ENCODE data around the gene CETP. TPM values are rescaled to one million over a fixed set of nuclear protein-coding genes. Genes with fewer than 3 reads are reported as not detected.

Gene CETP
- total and polyA plus RNA-seq, 2 of the 13 experiments (the other 11 are each of a cell fraction or from before 2014, with no cell fraction given), result 0.31 to 9.8 TPM

GRCh38 chr16:56972403-56973293, 10.9 kb downstream of the CETP start (continued):
- TF ChIP-seq HNF1B (CRISPR knock-in tag; IDR thresholded peaks at IDR 0.05) (no peak), GABPB1 (CRISPR knock-in tag; IDR thresholded peaks at IDR 0.05) (peak; percentile 48; the same call in 1 of the 2 replicates), ZNF607 (CRISPR knock-in tag; IDR thresholded peaks at IDR 0.05; ENCODE audit: borderline replicate concordance) (0 out of 2 replicates have a peak, but pooled peaks have one; percentile 44), USF2 (IDR thresholded peaks at IDR 0.05; ENCODE audit: low read depth, low read length) (no peak), USF2 (CRISPR knock-in tag; IDR thresholded peaks at IDR 0.05; ENCODE audit: borderline replicate concordance) (no peak), KLF6 (CRISPR knock-in tag; IDR thresholded peaks at IDR 0.05) (no peak), TFDP2 (CRISPR knock-in tag; IDR thresholded peaks at IDR 0.05) (peak; percentile 29; the same call in 1 of the 2 replicates), ZNF232 (CRISPR knock-in tag; IDR thresholded peaks at IDR 0.05; ENCODE audit: borderline replicate concordance) (no peak), ZNF746 (CRISPR knock-in tag; IDR thresholded peaks at IDR 0.05) (no peak), ZFY (CRISPR knock-in tag; IDR thresholded peaks at IDR 0.05) (peak; percentile 30; the same call in 1 of the 2 replicates), SP2 (CRISPR knock-in tag; IDR thresholded peaks at IDR 0.05) (peak; percentile 22; the same call in 1 of the 2 replicates), ZNF781 (CRISPR knock-in tag; IDR thresholded peaks at IDR 0.05; ENCODE audit: borderline replicate concordance, not compliant biosample characterization) (no peak), NFIB (CRISPR knock-in tag; IDR thresholded peaks at IDR 0.05; ENCODE audit: borderline replicate concordance) (no peak), ZNF619 (CRISPR knock-in tag; IDR thresholded peaks at IDR 0.05) (no peak), HINFP (CRISPR knock-in tag; IDR thresholded peaks at IDR 0.05; ENCODE audit: low read depth) (0 out of 2 replicates have a peak, but pooled peaks have one; percentile 9), ZNF652 (CRISPR knock-in tag; IDR thresholded peaks at IDR 0.05; ENCODE audit: borderline replicate concordance, low read depth) (no peak), ZBTB7B (CRISPR knock-in tag; IDR thresholded peaks at IDR 0.05) (no peak), PHF5A (CRISPR knock-in tag; IDR thresholded peaks at IDR 0.05; ENCODE audit: low read depth, unreplicated experiment) (no peak), KLF9 (CRISPR knock-in tag; IDR thresholded peaks at IDR 0.05; ENCODE audit: low read depth) (no peak)
